Stomach (tissue), 4 donors: Measurements from ENCODE around the gene NEFH.

Experiments
- CTCF ChIP-seq, 7 experiments: fragments of 450-650 bp in 4 of 7; fragments of 200-600 bp in 3 of 7; sonication (generic) in 3 of 7; IDR thresholded peaks; one replicate each; pipeline ENCODE4 v1.5.1; 2016 to 2019; ENCODE audit warnings: antibody characterized with exemption in 7 of 7, control low read depth in 2 of 7, mild to moderate bottlenecking in 1 of 7
- EP300 ChIP-seq: sonication (generic); formaldehyde crosslinking; IDR thresholded peaks from one replicate; pipeline ENCODE4 v1.6.1; 2017; ENCODE audit warnings: antibody characterized with exemption
- POLR2A ChIP-seq, 4 donors: fragments of 450-650 bp; IDR thresholded peaks; one replicate each; pipeline ENCODE4 v1.6.1; 2016; ENCODE audit warnings: antibody characterized with exemption in 4 of 4, control low read depth in 2 of 4, mild to moderate bottlenecking in 1 of 4, moderate library complexity in 1 of 4
- POLR2AphosphoS5 ChIP-seq, 3 donors: sonication (generic); formaldehyde crosslinking; IDR thresholded peaks; one replicate each; pipeline ENCODE4 v1.6.1; 2016; ENCODE audit warnings: antibody characterized with exemption in 3 of 3

DNA sequence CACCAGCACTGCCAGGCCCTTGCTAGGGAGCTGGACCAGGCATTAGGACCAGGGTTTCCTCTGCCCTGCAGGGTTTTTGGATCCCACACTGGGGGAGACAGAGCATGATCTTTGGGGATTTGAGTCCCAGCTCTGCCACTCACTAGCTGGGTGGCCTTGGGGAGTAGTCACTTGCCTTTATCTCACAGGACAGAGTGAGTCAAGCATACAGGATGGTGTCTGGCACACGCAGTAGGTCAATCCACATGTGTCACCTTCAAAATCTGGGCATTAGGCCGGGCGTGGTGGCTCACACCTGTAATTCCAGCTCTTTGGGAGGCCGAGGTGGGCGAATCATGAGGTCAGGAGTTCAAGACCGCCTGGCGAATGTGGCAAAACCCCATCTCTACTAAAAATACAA is 2.7 kb downstream of the NEFH start:
- TF ChIP-seq CTCF (IDR thresholded peaks at IDR 0.05) (no peak), EP300 (no peak), POLR2A (IDR thresholded peaks at IDR 0.05) (no peak), POLR2AphosphoS5 (IDR thresholded peaks at IDR 0.05) (no peak)
